Measurements from ENCODE around the gene SGSM2.

DNA sequence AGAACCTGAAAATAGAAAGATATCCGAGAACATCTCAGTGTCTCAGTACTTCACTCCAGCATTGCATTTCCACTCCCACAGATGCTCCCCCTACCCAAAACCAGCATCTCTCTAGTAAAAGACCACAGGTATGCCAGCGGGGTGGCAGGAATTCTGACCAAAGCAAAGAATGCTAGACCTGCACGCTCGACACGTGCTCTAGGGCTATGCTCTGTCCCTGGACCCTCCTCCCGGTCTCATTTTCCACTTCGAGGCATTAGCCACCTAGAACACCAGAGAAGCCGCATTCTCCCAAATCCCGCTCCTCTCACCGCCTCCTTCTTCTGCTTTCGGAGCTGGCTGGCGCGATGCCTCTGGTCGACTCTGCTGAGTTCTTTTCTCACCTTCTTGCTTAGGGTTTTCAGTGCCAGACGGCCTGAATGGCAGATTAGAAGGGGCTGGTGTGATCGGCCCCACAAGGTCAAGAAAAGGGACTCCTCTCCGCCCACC, 1.5 kb upstream of the SGSM2 start:
- TF ChIP-seq, protein P1, sequence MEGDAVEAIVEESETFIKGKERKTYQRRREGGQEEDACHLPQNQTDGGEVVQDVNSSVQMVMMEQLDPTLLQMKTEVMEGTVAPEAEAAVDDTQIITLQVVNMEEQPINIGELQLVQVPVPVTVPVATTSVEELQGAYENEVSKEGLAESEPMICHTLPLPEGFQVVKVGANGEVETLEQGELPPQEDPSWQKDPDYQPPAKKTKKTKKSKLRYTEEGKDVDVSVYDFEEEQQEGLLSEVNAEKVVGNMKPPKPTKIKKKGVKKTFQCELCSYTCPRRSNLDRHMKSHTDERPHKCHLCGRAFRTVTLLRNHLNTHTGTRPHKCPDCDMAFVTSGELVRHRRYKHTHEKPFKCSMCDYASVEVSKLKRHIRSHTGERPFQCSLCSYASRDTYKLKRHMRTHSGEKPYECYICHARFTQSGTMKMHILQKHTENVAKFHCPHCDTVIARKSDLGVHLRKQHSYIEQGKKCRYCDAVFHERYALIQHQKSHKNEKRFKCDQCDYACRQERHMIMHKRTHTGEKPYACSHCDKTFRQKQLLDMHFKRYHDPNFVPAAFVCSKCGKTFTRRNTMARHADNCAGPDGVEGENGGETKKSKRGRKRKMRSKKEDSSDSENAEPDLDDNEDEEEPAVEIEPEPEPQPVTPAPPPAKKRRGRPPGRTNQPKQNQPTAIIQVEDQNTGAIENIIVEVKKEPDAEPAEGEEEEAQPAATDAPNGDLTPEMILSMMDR (IDR thresholded peaks at IDR 0.05): no peak
- no peak for TF ChIP-seq POLR2A (IDR thresholded peaks at IDR 0.05)
